GM18505 (cell line): ENCODE results near the gene TMF1.
A peak's percentile ranks its signal among the peaks of the same experiment; 100 is the strongest.

Source experiments
- ATAC-seq: cut with Tn5 transposase; IDR thresholded peaks from one replicate; pipeline ENCODE4 v1.9.1; 2021; ENCODE audit not compliant: unreplicated experiment
- POLR2A ChIP-seq: IDR thresholded peaks from 4 replicates; pipeline ENCODE4 v1.6.1; 2011; ENCODE audit warnings: borderline replicate concordance; ENCODE audit not compliant: insufficient read depth, insufficient read length; ENCODE audit errors: extremely low read depth

TMF1 gene

DNA sequence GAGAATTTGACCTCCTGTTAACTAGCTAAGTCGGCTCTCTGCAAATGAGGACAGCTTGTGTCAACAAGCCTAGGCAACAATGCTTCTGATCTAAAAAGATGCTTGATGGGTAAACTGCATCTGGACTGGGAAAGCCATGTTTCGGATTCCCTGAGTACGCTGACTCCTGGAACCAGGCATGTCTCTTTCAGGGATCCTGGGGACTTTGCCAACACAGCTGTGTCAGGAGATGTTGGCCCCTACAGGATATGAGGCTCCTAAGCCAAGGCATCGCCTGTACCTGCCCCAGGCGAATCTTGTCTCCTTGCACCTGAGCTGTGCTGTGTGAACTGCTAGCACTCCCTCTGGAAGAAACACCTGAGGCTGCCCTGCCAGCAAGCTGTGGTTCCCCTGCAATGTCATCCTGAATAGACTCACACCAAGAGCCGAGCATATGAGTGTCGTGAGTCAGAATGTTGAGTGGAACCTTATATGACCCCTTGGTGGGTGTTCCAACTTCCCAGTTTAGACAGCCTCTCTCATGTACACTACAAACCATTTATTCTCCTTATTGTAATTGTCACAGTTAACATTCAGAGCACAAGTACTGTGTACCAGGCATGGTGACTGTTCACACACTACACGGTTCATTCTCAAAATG, 55.7 kb downstream of the TMF1 start:
- ATAC-seq: no peak
- TF ChIP-seq POLR2A: no peak

DNA sequence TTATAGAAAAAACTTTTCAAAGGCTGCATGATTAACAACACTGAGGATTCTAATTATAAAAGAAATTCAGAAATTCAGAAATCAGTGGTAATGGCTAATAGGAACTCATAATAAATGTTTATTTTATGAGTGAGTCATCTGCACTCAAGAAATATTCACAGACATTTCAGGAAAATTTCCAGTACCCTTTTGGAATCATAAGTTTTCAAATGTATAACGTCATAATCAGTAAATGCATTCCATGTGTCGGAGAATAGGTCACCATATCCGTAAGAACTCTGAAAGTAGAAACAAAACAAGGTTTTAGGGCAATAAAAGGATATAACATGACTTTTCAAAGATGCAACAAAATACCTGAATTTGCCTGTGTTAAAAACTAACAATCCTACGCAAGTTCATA, 63.4 kb downstream of the TMF1 start:
- ATAC-seq: no peak
- no peak for TF ChIP-seq POLR2A

DNA sequence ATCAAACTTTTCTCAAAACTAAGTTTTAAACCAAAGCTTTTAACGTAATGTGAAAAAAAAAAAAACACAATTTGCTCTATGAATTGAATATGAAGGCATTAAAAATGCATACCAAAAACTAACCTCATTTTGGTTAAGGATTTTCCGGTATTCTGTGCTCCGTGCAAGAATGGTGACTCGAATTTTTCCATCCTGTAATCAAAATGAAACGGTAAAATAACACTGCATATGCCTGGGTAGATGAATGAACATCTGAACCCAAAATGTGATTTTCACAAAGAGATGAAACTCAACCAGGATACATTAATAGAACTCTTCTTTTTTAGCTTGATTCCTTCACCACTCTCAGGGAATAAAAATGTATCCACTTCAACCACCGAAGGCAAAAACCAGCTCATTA, 64.8 kb downstream of the TMF1 start:
- ATAC-seq: no peak
- no peak for TF ChIP-seq POLR2A

DNA sequence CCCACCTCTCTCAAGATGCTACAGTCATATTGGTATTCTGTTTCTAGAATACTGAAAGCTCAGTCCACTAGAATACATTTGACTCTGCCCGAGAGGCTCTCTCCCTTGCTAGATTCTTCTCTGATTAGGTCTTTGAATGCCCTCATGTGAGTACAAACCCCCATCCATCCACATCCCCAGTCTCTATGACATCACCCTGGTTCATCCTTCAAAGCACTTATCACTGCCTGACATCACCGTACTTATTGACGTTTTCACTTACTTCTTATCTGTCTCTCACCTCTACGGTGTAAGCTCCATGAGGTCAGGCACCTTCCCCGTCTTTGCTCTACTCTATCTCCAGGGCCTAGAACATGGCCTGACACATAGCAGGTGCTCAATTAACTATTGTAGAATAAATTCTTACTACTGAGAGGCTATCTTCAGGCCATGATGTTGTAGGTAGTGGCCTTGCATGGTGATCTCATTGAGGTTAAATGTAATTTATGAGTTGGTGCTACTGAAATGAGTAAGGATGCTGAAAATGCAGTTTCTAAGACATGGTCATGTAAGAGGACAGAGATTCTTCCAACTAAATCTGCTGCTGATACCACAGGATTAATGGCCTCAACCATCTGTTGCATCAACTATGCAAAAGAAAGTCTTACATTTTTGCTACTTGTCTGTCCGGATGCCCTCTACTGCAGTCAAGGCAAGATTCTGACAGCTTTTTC, 65.5 kb downstream of the TMF1 start:
- no peak for ATAC-seq

DNA sequence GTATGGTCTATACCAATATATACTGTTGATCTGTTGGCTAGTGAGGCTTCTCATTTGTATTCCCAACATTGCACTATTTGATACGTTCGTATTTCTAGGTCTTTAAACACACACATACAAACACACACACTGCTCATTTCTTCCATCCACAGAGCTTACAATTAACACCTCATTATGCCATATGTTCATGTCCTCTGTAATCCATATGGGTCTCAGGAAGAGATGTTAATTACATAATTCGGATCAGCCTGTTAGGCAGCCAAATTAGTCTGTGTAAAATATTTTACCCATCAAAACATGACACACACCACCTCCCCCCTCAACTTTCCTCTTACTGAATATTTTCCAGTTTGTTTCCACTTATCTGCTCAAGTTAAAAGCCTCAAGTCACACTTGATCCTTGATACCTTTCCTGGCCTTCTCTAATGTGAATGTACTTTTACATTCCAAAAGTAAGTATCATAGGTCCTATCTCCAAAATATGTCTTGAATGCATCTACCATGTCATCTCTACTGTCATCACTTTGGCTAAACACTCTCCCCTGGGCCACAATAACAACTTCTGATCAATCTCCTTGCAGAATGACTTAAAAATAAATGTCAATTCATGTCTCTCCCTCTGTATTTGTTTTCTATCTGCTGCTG, 66.9 kb downstream of the TMF1 start:
- no peak for ATAC-seq
- no peak for TF ChIP-seq POLR2A

More for the DNA sequence above, 65.5 kb downstream of the TMF1 start:
- no peak for TF ChIP-seq POLR2A

DNA sequence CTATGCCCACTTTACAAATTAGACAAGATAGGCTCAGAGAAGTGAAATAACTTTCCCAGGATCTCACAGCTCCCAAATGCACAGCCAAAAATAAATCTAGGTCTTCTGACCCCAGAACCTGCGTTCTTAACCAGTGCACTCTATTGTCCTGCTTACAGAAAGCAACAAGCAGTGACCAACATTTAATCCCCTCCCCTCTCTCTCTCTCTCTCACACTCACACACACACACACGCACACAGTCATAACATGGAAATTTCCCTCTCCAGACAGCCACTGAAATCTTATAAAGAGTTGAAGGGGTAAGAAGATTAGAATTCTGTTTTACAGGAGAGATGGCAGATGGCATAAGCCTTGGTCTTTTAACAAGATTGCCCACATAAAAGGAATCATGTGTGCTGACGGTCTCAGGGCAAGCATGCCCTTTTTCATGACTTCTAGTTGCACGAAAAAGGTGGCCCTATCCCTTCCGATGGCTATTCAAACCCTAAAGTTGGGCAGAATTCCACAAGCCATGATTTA, 68.1 kb downstream of the TMF1 start:
- TF ChIP-seq POLR2A: no peak
- ATAC-seq: no peak

DNA sequence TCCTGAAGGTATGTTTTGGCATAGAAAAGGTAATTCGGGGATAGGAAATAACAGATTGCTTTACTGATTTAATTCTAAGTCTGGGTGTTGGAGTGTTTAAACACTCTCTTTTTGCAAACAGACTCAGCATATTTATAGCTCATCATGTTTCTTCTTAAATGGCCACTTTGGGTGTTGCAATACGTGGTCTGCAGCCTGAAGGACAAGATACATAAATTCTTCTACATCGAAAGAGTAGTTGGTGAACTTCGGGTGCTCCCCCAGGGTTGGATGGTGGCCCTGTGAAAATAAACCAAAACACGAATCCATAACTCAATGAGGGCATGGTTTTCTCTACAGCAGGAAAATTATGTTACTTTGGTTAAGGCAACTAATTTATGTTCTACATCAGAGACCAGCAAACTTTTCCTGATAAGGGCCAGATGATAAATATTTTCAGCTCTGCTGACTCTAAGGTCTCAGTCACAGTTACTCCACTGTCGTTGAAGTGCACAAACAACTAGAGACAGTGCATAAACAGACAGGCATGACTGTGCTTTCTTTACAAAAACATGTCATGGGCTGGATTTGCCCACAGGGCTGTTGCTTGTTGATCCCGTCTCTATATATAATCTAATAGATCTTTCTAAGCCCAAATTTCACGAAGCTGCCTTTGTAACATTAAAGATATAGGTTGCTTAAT, 74.5 kb downstream of the TMF1 start:
- no peak for ATAC-seq
- no peak for TF ChIP-seq POLR2A

DNA sequence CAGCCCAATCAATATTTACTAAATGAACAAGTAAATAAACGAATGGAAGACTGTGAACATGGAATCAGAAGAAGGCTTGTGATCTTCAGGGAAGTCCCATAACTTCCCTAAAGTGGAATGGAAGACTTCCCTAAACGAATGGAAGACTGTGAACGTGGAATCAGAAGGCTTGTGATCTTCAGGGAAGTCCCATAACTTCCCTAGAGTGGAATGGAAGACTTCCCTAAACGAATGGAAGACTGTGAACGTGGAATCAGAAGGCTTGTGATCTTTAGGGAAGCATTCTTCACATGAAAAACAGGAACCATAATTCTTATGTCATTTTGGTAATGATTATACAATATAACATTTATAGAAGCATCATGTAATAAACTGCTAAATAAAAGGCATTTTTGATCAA, 77.4 kb downstream of the TMF1 start:
- no peak for TF ChIP-seq POLR2A
- no peak for ATAC-seq

DNA sequence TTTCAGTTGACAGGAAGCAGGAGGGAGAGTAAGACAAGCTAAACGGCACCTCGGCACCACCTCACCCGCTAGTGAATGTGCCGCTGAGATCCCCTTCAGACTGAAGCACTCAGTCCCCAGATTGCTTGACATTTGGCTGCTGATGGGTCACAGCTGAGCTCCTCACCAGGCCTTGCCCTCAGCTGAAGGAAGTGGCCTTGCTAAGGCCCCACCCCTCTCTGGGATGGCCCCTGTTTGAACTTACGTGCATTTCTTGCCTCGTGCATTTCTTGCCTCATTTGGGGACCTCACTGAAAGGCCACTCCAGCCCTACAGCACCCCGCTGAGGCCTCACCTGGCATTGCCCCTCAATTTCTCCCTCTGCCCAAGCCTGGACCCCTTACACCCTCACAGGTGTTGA, 78.5 kb downstream of the TMF1 start:
- ATAC-seq: no peak
- TF ChIP-seq POLR2A: no peak

DNA sequence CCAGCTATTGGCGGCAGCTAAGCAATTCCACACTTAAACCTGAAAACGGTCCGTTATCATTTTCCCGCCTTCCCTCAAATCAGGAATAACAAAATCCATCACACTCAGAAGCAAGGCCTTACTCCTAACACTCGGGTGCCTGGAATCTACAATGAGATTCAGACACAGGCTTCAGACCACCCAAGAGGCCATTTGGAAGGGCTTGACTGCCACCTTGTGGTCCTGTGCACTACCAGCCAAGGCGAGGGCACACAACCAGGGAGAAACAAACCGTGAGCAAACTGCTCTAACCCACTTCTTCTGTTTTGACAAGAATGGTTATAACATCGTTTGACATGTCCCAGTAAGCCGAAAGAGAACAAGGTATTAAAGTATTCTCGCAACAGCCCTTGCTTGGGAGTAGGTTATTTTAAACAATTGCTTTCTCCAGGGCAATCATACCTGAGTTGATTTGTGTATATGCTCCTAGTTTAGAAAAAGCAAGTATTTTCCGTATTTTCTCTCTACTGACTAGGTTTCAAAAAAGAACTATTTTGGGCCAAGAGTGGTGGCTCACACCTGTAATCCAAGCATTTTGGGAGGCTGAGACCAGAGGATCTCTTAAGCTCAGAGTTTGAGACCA, 79.7 kb downstream of the TMF1 start:
- ATAC-seq: peak; percentile 78
- TF ChIP-seq POLR2A: no peak
